PFSK-1 (cell line): ENCODE data around the gene LRRC2.

Experiments used
- FOXP2 ChIP-seq: optimal IDR thresholded peaks from 2 replicates; pipeline ENCODE3; 2011; ENCODE audit warnings: borderline replicate concordance, control low read depth, inconsistent platforms; ENCODE audit not compliant: insufficient read depth; ENCODE audit errors: extremely low read length, extremely low read depth
- POLR2AphosphoS5 ChIP-seq: IDR thresholded peaks from 2 replicates; pipeline ENCODE4 v1.6.1; 2012; ENCODE audit warnings: low read depth, mild to moderate bottlenecking, control low read depth, low read length, moderate library complexity
- REST ChIP-seq, 2 experiments: IDR thresholded peaks; 2 replicates each; pipeline versions ENCODE4 v1.6.1 to v1.8.0; 2011 to 2012; ENCODE audit warnings: low read depth in 2 of 2, low read length in 2 of 2, control low read depth in 1 of 2, inconsistent platforms in 1 of 2, mild to moderate bottlenecking in 1 of 2, moderate library complexity in 1 of 2; ENCODE audit not compliant: insufficient read depth in 1 of 2
- TAF1 ChIP-seq: IDR thresholded peaks from 2 replicates; pipeline ENCODE4 v1.6.1; 2012; ENCODE audit warnings: low read length, control low read depth, borderline replicate concordance; ENCODE audit not compliant: insufficient read depth

GRCh38 chr3:46576386-46576785 lies 10.3 kb upstream of the LRRC2 start:
- TF ChIP-seq TAF1 (no peak), FOXP2 (no peak), REST (IDR thresholded peaks at IDR 0.05; ENCODE audit: insufficient read depth in 1 of 2, low read depth in 2 of 2, low read length in 2 of 2) (no peak), POLR2AphosphoS5 (no peak)
